Colonic mucosa (tissue), 4 donors: Measurements from ENCODE around the gene CHGA. TPM values are rescaled to one million over a fixed set of nuclear protein-coding genes. Genes with fewer than 3 reads are reported as not detected.

ENCODE experiments used
- DNase-seq: peaks from one replicate; pipeline ENCODE4 v3.0.0-alpha.2; 2020
- H3K27ac ChIP-seq: fragments of 200-600 bp; one replicate; pipeline ENCODE4 v1.8.0; 2021
- H3K27me3 ChIP-seq: fragments of 200-600 bp; one replicate; pipeline ENCODE4 v1.8.0; 2021
- H3K36me3 ChIP-seq: fragments of 200-600 bp; one replicate; pipeline ENCODE4 v1.8.0; 2021
- H3K4me1 ChIP-seq: fragments of 200-600 bp; one replicate; pipeline ENCODE4 v1.8.0; 2021; ENCODE audit warnings: mild to moderate bottlenecking
- H3K4me3 ChIP-seq: fragments of 200-600 bp; one replicate; pipeline ENCODE4 v1.8.0; 2021
- H3K9ac ChIP-seq, 2 donors: one replicate each; pipeline ENCODE4 v1.7.0; 2013; ENCODE audit warnings: control low read depth in 2 of 2, low read depth in 2 of 2, low read length in 2 of 2
- H3K9me3 ChIP-seq: fragments of 200-600 bp; one replicate; pipeline ENCODE4 v1.8.0; 2021
- intact Hi-C: fragments of 100-400 bp; cut with DNase I; formaldehyde crosslinking; loops from one replicate; pipeline ENCODE4 v1.14.1; 2022
- total RNA-seq, 2 donors: library from RNA; stranded (reverse); fragmentation: NEBNext Ultra II Directional in 1 of 2; extraction: Animal tissue kit (Norgen Biotek cat#: 25700) in 1 of 2; gene quantifications; one replicate each; pipeline ENCODE4 v1.2.1, GENCODE V29; 2021
- TF ChIP-seq, protein P1 (sequence below): fragments of 200-600 bp; IDR thresholded peaks from one replicate; pipeline ENCODE4 v1.8.0; 2022; ENCODE audit warnings: antibody characterized with exemption, mild to moderate bottlenecking
- donor health status: healthy.
- donor health status: DM: no; HTN: no; CAD: no.
- donor health status: DM: no; HTN: no; CAD: no.

Gene CHGA
- total RNA-seq, 2 donors from 2014 or later = 137 to 326 TPM

DNA sequence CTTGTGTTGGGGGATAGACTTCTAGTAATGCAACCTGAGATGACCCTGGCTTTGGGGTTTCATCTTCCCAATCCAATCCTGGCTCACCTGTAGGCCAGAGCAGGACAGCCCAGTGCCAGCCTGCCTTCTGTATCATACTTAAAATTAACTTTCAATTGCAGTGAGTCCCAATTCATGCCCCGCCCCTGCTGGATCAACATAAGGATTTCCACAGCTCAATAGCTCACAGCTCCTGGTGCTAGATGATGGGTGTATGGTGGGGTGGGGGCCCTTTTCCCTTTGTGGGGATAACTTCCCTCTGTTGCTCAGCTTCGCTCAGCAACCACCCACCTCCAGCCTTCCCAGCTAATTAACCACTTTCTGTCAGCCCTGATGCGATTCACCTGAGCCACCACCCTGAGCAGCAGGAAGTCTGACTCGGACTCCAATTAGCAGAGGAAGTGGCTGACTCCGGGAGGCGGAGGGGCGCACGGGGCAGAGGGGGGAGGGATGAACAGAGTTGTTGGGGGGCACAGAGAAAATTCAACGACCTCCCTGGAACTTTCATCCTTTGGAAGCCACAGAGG is 24.3 kb upstream of the CHGA start:
- TF ChIP-seq, protein P1, sequence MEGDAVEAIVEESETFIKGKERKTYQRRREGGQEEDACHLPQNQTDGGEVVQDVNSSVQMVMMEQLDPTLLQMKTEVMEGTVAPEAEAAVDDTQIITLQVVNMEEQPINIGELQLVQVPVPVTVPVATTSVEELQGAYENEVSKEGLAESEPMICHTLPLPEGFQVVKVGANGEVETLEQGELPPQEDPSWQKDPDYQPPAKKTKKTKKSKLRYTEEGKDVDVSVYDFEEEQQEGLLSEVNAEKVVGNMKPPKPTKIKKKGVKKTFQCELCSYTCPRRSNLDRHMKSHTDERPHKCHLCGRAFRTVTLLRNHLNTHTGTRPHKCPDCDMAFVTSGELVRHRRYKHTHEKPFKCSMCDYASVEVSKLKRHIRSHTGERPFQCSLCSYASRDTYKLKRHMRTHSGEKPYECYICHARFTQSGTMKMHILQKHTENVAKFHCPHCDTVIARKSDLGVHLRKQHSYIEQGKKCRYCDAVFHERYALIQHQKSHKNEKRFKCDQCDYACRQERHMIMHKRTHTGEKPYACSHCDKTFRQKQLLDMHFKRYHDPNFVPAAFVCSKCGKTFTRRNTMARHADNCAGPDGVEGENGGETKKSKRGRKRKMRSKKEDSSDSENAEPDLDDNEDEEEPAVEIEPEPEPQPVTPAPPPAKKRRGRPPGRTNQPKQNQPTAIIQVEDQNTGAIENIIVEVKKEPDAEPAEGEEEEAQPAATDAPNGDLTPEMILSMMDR = no peak
- H3K27ac ChIP-seq = no peak overlapping the region
- H3K4me3 ChIP-seq = no peak overlapping the region
- no peak for DNase-seq
- H3K36me3 ChIP-seq = no peaks in the 10 kb centered on the region
- H3K27me3 ChIP-seq = no peaks in the 10 kb centered on the region
- intact Hi-C loops = no loop called here
- H3K4me1 ChIP-seq = no peaks in the 10 kb centered on the region
- no peak overlapping the region for H3K9ac ChIP-seq
- H3K9me3 ChIP-seq = no peaks in the 10 kb centered on the region

DNA sequence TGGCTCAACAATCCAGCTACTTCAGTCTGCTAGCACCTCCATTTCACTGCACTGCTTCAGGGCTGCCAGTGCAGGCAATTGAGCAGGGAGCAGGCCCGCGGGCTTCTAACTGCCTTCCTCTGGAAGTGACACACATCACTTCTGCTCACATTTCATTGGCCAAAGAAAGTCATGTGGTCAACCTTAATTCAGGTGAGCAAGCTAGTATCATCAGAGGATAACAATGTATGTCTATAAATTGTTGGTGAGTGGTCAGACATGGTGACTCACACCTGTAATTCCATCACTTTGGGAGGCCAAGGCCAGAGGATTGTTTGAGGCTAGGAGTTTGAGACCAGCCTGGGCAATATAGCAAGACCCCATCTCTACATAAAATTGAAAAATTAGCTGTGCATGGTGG is 22.3 kb upstream of the CHGA start:
- no peak overlapping the region for H3K4me3 ChIP-seq
- no peak overlapping the region for H3K9ac ChIP-seq
- no peaks in the 10 kb centered on the region for H3K36me3 ChIP-seq
- TF ChIP-seq, protein P1 = no peak
- H3K9me3 ChIP-seq = no peaks in the 10 kb centered on the region
- no peaks in the 10 kb centered on the region for H3K4me1 ChIP-seq
- H3K27me3 ChIP-seq = no peaks in the 10 kb centered on the region
- H3K27ac ChIP-seq = no peak overlapping the region
- DNase-seq = no peak
- intact Hi-C loops = no loop called here

DNA sequence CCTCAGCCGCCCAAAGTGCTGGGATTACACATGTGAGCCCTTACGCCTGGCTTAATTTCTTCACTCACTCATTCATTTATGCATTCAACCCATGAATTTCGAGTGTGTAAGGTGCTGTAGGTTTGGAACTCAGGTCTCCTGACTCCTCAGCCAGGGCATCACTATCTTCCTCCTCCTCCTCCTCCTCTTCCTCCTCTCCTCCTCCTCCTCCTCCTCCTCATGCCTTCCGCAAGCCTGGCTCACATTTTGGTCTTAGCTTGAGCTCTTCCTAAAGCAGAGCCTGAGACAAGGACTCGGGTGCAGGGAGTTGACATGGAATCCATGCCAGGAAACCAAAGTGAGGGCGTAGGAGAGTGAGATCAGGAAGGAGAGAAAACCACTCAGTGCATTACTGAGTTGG is 20.8 kb upstream of the CHGA start:
- no peak for DNase-seq
- Histone ChIP-seq H3K9me3 (no peaks in the 10 kb centered on the region), H3K4me1 (no peaks in the 10 kb centered on the region), H3K9ac (no peak overlapping the region), H3K36me3 (no peaks in the 10 kb centered on the region), H3K4me3 (no peak overlapping the region), H3K27me3 (no peaks in the 10 kb centered on the region), H3K27ac (no peak overlapping the region)
- TF ChIP-seq, protein P1 = no peak
- intact Hi-C loops = no loop called here

DNA sequence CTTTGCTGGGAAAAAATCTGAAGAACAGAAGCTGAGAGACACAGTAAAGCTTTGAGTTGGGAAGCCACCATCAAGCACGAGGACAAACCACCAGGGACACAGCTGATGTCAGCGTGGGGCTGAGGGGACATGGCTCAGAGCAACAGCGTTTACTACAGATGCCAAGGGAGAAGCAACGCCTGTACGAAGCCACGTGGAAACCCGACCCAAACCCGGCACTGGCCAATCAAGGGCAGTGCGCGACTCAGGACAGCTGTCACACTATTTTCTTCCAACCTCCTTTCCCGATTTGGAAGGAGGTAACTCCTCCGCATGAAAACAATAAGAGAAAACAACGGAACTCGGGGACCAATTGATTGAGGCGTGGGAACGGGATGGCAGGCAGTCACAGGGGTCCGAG is 20.2 kb upstream of the CHGA start:
- H3K4me1 ChIP-seq = no peaks in the 10 kb centered on the region
- H3K27me3 ChIP-seq = no peaks in the 10 kb centered on the region
- DNase-seq = no peak
- no peak overlapping the region for H3K27ac ChIP-seq
- H3K9me3 ChIP-seq = no peaks in the 10 kb centered on the region
- intact Hi-C loops = no loop called here
- TF ChIP-seq, protein P1 = no peak
- no peak overlapping the region for H3K9ac ChIP-seq
- H3K4me3 ChIP-seq = no peak overlapping the region
- H3K36me3 ChIP-seq = no peaks in the 10 kb centered on the region

DNA sequence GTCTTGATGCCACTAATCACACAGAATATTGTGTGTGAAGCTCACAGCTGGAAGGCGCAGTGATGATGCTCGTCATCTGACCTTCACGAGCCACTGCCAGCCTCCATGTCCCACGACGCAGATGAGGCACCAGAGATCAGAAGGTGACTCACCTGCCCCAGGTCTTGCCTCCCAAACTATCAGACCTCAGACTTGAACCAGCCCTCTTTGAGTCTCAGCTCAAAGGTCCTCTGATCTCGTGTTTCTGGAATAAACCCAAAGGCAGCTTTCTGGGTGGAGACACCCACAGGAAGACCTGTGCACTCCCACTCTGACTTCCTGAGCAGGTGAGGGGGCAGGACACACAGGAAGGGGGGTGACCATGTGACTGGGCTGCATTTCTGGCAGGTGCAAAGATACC is 19.6 kb upstream of the CHGA start:
- DNase-seq = no peak
- no peaks in the 10 kb centered on the region for H3K36me3 ChIP-seq
- intact Hi-C loops = no loop called here
- H3K9me3 ChIP-seq = no peaks in the 10 kb centered on the region
- H3K9ac ChIP-seq = no peak overlapping the region
- H3K27ac ChIP-seq = no peak overlapping the region
- no peak overlapping the region for H3K4me3 ChIP-seq
- H3K27me3 ChIP-seq = no peaks in the 10 kb centered on the region
- no peaks in the 10 kb centered on the region for H3K4me1 ChIP-seq
- TF ChIP-seq, protein P1 = no peak
